H9 (cell line): ENCODE results near the gene THEM4. TPM values are rescaled to one million over a fixed set of nuclear protein-coding genes. Genes with fewer than 3 reads are reported as not detected.
"Not testable (repeated sequence)": the region's sequence is repeated elsewhere in the genome, so short reads cannot be mapped to it uniquely, and the experiment has no call there.

ENCODE experiments used
- DNase-seq: peaks from one replicate; pipeline ENCODE4 v3.0.0-alpha.2; 2017
- H2AFZ ChIP-seq: one replicate; pipeline ENCODE4 v1.6.1; 2013; ENCODE audit warnings: mild to moderate bottlenecking, low read length, control low read depth, moderate library complexity
- H2AK5ac ChIP-seq: 2 replicates; pipeline ENCODE4 v1.6.1; 2013; ENCODE audit warnings: low read length, control low read depth, mixed read lengths; ENCODE audit not compliant: insufficient read length
- H2BK120ac ChIP-seq: one replicate; pipeline ENCODE4 v1.6.1; 2013; ENCODE audit warnings: low read depth, mild to moderate bottlenecking, low read length, control low read depth, inconsistent platforms; ENCODE audit not compliant: poor library complexity, severe bottlenecking
- H2BK12ac ChIP-seq: 2 replicates; pipeline ENCODE4 v1.6.1; 2013; ENCODE audit warnings: low read length, control low read depth, mixed read lengths, low read depth; ENCODE audit not compliant: insufficient read length
- H2BK15ac ChIP-seq: 2 replicates; pipeline ENCODE4 v1.6.1; 2013; ENCODE audit warnings: low read depth, low read length, control low read depth
- H2BK20ac ChIP-seq: one replicate; pipeline ENCODE4 v1.6.1; 2013; ENCODE audit warnings: low read depth, mild to moderate bottlenecking, low read length, control low read depth, inconsistent platforms; ENCODE audit not compliant: poor library complexity, severe bottlenecking
- H2BK5ac ChIP-seq: 2 replicates; pipeline ENCODE4 v1.6.1; 2013; ENCODE audit warnings: low read length, control low read depth, mixed read lengths; ENCODE audit not compliant: insufficient read length
- H3K14ac ChIP-seq: 2 replicates; pipeline ENCODE4 v1.6.1; 2013; ENCODE audit warnings: low read length, control low read depth; ENCODE audit not compliant: insufficient read depth
- H3K18ac ChIP-seq: 2 replicates; pipeline ENCODE4 v1.6.1; 2013; ENCODE audit warnings: low read depth, mild to moderate bottlenecking, mixed read lengths, low read length, control low read depth; ENCODE audit not compliant: insufficient read length
- H3K23ac ChIP-seq: 2 replicates; pipeline ENCODE4 v1.6.1; 2013; ENCODE audit warnings: low read length, control low read depth, mixed read lengths, low read depth; ENCODE audit not compliant: insufficient read length
- H3K23me2 ChIP-seq: 2 replicates; pipeline ENCODE4 v1.6.1; 2013; ENCODE audit warnings: low read depth, mild to moderate bottlenecking, mixed read lengths, low read length, control low read depth; ENCODE audit not compliant: insufficient read length, poor library complexity, severe bottlenecking
- H3K27ac ChIP-seq: 2 replicates; pipeline ENCODE4 v1.5.1; 2013; ENCODE audit warnings: low read length, control low read depth, mixed read lengths, low read depth; ENCODE audit not compliant: insufficient read length
- H3K27me3 ChIP-seq: 2 replicates; pipeline ENCODE4 v1.6.1; 2013; ENCODE audit warnings: low read length, control low read depth, inconsistent platforms; ENCODE audit not compliant: insufficient read depth
- H3K4ac ChIP-seq: 2 replicates; pipeline ENCODE4 v1.6.1; 2013; ENCODE audit warnings: low read depth, mild to moderate bottlenecking, control low read depth, inconsistent platforms, low read length, moderate library complexity
- H3K4me1 ChIP-seq: 2 replicates; pipeline ENCODE4 v1.6.1; 2013; ENCODE audit warnings: low read length, control low read depth, inconsistent platforms; ENCODE audit not compliant: insufficient read depth
- H3K4me2 ChIP-seq: 2 replicates; pipeline ENCODE4 v1.6.1; 2013; ENCODE audit warnings: low read length, control low read depth, mixed read lengths; ENCODE audit not compliant: insufficient read length, insufficient read depth
- H3K56ac ChIP-seq: 2 replicates; pipeline ENCODE4 v1.6.1; 2013; ENCODE audit warnings: low read depth, mild to moderate bottlenecking, mixed read lengths, low read length, control low read depth; ENCODE audit not compliant: insufficient read length
- H3K79me1 ChIP-seq: 2 replicates; pipeline ENCODE4 v1.6.1; 2013; ENCODE audit warnings: low read depth, mild to moderate bottlenecking, moderate library complexity, low read length, control low read depth, inconsistent platforms; ENCODE audit not compliant: insufficient read depth, poor library complexity, severe bottlenecking
- H3K79me2 ChIP-seq: 2 replicates; pipeline ENCODE4 v1.6.1; 2013; ENCODE audit warnings: low read length, control low read depth, inconsistent platforms; ENCODE audit not compliant: insufficient read depth
- H3K9ac ChIP-seq: 2 replicates; pipeline ENCODE4 v1.6.1; 2013; ENCODE audit warnings: low read length, control low read depth, mixed read lengths; ENCODE audit not compliant: insufficient read length; ENCODE audit errors: extremely low read depth
- H3K9me3 ChIP-seq: one replicate; pipeline ENCODE4 v1.6.1; 2013; ENCODE audit warnings: low read depth, low read length, inconsistent platforms; ENCODE audit not compliant: control insufficient read depth
- H3T11ph ChIP-seq: one replicate; pipeline ENCODE4 v1.6.1; 2013; ENCODE audit warnings: mild to moderate bottlenecking, low read length, control low read depth, inconsistent platforms
- H4K20me1 ChIP-seq: one replicate; pipeline ENCODE4 v1.6.1; 2013; ENCODE audit not compliant: control insufficient read depth, insufficient read length, insufficient read depth
- H4K5ac ChIP-seq: 2 replicates; pipeline ENCODE4 v1.6.1; 2013; ENCODE audit warnings: low read depth, mild to moderate bottlenecking, mixed read lengths, low read length, control low read depth; ENCODE audit not compliant: insufficient read length
- H4K8ac ChIP-seq: replicated peaks from 2 replicates; pipeline ENCODE4 v1.6.1; 2013; ENCODE audit warnings: low read length, control low read depth, mixed read lengths, low read depth; ENCODE audit not compliant: insufficient read length
- H4K91ac ChIP-seq: 2 replicates; pipeline ENCODE4 v1.6.1; 2013; ENCODE audit warnings: low read depth, mild to moderate bottlenecking, moderate library complexity, mixed read lengths, low read length, control low read depth; ENCODE audit not compliant: insufficient read length
- H3K27ac Mint-ChIP-seq, 3 experiments: 2 replicates in 2 of 3; 3 replicates in 1 of 3; pipeline ENCODE4 v1.8.0; 2020 to 2021; ENCODE audit warnings: mixed read lengths in 3 of 3, mild to moderate bottlenecking in 1 of 3, moderate library complexity in 1 of 3
- H3K27me3 Mint-ChIP-seq: 2 replicates; pipeline ENCODE4 v1.8.0; 2021; ENCODE audit warnings: low read depth, mild to moderate bottlenecking, moderate library complexity, mixed read lengths
- H3K36me3 Mint-ChIP-seq, 3 experiments: 2 replicates in 2 of 3; 3 replicates in 1 of 3; pipeline ENCODE4 v1.8.0; 2020 to 2021; ENCODE audit warnings: low read depth in 3 of 3, mixed read lengths in 3 of 3; ENCODE audit not compliant: insufficient read depth in 1 of 3
- H3K4me1 Mint-ChIP-seq, 2 experiments: 2 replicates each; pipeline ENCODE4 v1.8.0; 2020; ENCODE audit warnings: mixed read lengths in 2 of 2
- H3K4me3 Mint-ChIP-seq, 2 experiments: 2 replicates in 1 of 2; 3 replicates in 1 of 2; pipeline ENCODE4 v1.8.0; 2020 to 2021; ENCODE audit warnings: mild to moderate bottlenecking in 2 of 2, mixed read lengths in 2 of 2, moderate library complexity in 1 of 2
- H3K9me3 Mint-ChIP-seq, 2 experiments: 2 replicates in 1 of 2; 3 replicates in 1 of 2; pipeline ENCODE4 v1.8.0; 2020; ENCODE audit warnings: mild to moderate bottlenecking in 2 of 2, mixed read lengths in 2 of 2, moderate library complexity in 1 of 2
- WGBS: extraction: QIAGEN DNeasy Blood & Tissue Kit; methylation state at CpG from one replicate; pipeline ENCODE4 v1.1.7; 2013; ENCODE audit warnings: missing lambda C conversion rate, low lambda C conversion rate, mixed read lengths; ENCODE audit not compliant: insufficient read length; ENCODE audit errors: extremely low coverage; 5-methylcytosine and 5-hydroxymethylcytosine counted together
- total RNA-seq: library from RNA; stranded (reverse); gene quantifications from 2 replicates; pipeline ENCODE4 v1.2.1, GENCODE V29; 2021

THEM4 gene
- total RNA-seq, 1 experiment from 2014 or later, result 10.5 TPM

GRCh38 chr1:151884445-151884844 is 24.9 kb downstream of the THEM4 start:
- H3K27ac Mint-ChIP-seq, H3K9me3 Mint-ChIP-seq, H2BK15ac ChIP-seq, H3K27me3 ChIP-seq, H4K91ac ChIP-seq, H3K79me1 ChIP-seq, H3K27ac ChIP-seq, H4K20me1 ChIP-seq, H3K23ac ChIP-seq, H3K27me3 Mint-ChIP-seq, H4K8ac ChIP-seq, H3K4me1 Mint-ChIP-seq, H3K23me2 ChIP-seq, H2AK5ac ChIP-seq, H3K14ac ChIP-seq, H3K4ac ChIP-seq, H3K4me1 ChIP-seq, H3K4me3 Mint-ChIP-seq, H3K9ac ChIP-seq, H3K79me2 ChIP-seq, H2BK120ac ChIP-seq, H3K9me3 ChIP-seq, H2AFZ ChIP-seq, H3K4me2 ChIP-seq, H3K56ac ChIP-seq, H4K5ac ChIP-seq, DNase-seq, H2BK12ac ChIP-seq, H3T11ph ChIP-seq, H2BK5ac ChIP-seq, H2BK20ac ChIP-seq, H3K18ac ChIP-seq: not testable (repeated sequence)
- H3K36me3 Mint-ChIP-seq, result peaks cover 17 to 24% (median 18%) of the 10 kb centered on the region in 3 experiments
- WGBS, result no CpG with 5 or more reads among the region's 3 CpGs

DNA sequence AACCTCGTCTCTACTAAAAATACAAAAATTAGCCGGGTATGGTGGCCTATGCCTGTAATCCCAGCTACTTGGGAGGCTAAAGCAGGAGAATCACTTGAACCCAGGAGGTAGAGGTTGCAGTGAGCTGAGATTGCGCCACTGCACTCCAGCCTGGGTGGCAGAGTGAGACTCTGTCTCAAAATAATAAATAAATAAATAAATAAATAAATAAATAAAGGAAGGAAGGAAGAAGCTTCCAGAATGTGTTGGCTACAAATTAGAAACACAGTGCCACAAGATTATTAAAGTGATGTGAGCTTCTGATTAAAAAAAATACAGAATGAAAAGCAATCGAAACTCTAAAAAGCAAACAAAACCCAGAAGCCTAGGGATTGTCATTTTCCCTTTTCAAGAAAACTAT is 25.4 kb downstream of the THEM4 start:
- not testable (repeated sequence) for H3T11ph ChIP-seq, H3K4ac ChIP-seq, H3K27ac Mint-ChIP-seq

More for the DNA sequence above, 25.4 kb downstream of the THEM4 start:
- H3K9me3 Mint-ChIP-seq, H2AFZ ChIP-seq, H2BK5ac ChIP-seq, H2BK15ac ChIP-seq, H3K27me3 ChIP-seq, H3K79me2 ChIP-seq, H4K20me1 ChIP-seq, H2BK20ac ChIP-seq, H2AK5ac ChIP-seq, H3K18ac ChIP-seq, H3K23me2 ChIP-seq, H3K4me1 Mint-ChIP-seq, H3K4me3 Mint-ChIP-seq, H3K27ac ChIP-seq, H4K91ac ChIP-seq, H3K27me3 Mint-ChIP-seq, H3K79me1 ChIP-seq, DNase-seq, H3K4me2 ChIP-seq, H4K5ac ChIP-seq, H3K14ac ChIP-seq, H2BK120ac ChIP-seq, H3K4me1 ChIP-seq, H3K9ac ChIP-seq, H3K56ac ChIP-seq, H3K23ac ChIP-seq, H3K9me3 ChIP-seq, H4K8ac ChIP-seq, H2BK12ac ChIP-seq: not testable (repeated sequence)
- H3K36me3 Mint-ChIP-seq, result peaks cover 17 to 24% (median 18%) of the 10 kb centered on the region in 3 experiments
- WGBS, result no CpG with 5 or more reads among the region's 4 CpGs
